Ishikawa (cell line): ENCODE results near the gene PDGFC.

Experiments
- CEBPB ChIP-seq: IDR thresholded peaks from 2 replicates; pipeline ENCODE4 v1.6.1; 2012
- CREB1 ChIP-seq: IDR thresholded peaks from 2 replicates; pipeline ENCODE4 v1.6.1; 2012; ENCODE audit warnings: low read depth
- EP300 ChIP-seq: IDR thresholded peaks from 2 replicates; pipeline ENCODE4 v1.6.1; 2012; ENCODE audit warnings: borderline replicate concordance
- MAX ChIP-seq: IDR thresholded peaks from 2 replicates; pipeline ENCODE4 v1.6.1; 2012
- RAD21 ChIP-seq: IDR thresholded peaks from 2 replicates; pipeline ENCODE4 v1.6.1; 2012; ENCODE audit warnings: low read depth
- REST ChIP-seq: IDR thresholded peaks from 2 replicates; pipeline ENCODE4 v1.6.1; 2012; ENCODE audit warnings: low read depth, mild to moderate bottlenecking
- TAF1 ChIP-seq: IDR thresholded peaks from 2 replicates; pipeline ENCODE4 v1.6.1; 2012; ENCODE audit warnings: low read depth, mild to moderate bottlenecking
- TEAD4 ChIP-seq: IDR thresholded peaks from 2 replicates; pipeline ENCODE4 v1.6.1; 2012

GRCh38 chr4:156811963-156812362, 159.6 kb downstream of the PDGFC start:
- TF ChIP-seq RAD21 (no peak), TAF1 (no peak), EP300 (no peak), REST (no peak), MAX (no peak), CREB1 (no peak), TEAD4 (no peak), CEBPB (no peak)
